Measurements from ENCODE around the gene AKAP6.

DNA sequence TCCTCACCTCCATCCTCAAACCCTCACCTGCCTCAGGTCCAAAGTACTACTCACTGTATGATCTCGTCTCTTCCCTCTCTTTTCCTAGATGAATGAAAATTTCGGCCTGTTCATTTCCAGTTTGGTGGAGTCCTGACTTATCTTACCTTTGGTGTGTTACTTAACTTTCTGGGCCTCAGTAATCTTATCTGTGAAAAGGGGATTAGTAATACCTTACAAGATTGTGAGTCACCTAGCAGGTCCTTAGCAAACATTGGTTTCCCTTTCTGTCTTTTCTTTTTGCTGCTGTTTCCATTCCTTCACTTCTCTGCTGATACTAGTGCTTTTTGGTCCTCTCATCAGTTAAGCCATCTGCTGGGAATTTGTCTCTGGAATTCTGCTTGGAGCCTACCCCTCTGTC lies 52.8 kb downstream of the AKAP6 start:
- TF ChIP-seq CTCF (IDR thresholded peaks at IDR 0.05 in 2 of 3, conservative IDR thresholded peaks at IDR 0.05 in 1 of 3; ENCODE audit: borderline replicate concordance in 1 of 3, insufficient read depth in 1 of 3, low read depth in 2 of 3, low read length in 2 of 3) = no peak
- no peak for TF ChIP-seq RAD21 (IDR thresholded peaks at IDR 0.05; ENCODE audit: low read depth)
- TF ChIP-seq POLR2AphosphoS5 (IDR thresholded peaks at IDR 0.05; ENCODE audit: low read depth, low read length) = no peak
- TF ChIP-seq POLR2A (IDR thresholded peaks at IDR 0.05; ENCODE audit: borderline replicate concordance, extremely low read depth, insufficient read depth, insufficient read length) = no peak
- no peak for TF ChIP-seq SIN3A (IDR thresholded peaks at IDR 0.05; ENCODE audit: low read depth)
- TF ChIP-seq EZH2 (IDR thresholded peaks at IDR 0.05) = no peak
- TF ChIP-seq ZFX (IDR thresholded peaks at IDR 0.05) = no peak
- TF ChIP-seq YY1 (IDR thresholded peaks at IDR 0.05; ENCODE audit: extremely low read depth, insufficient replicate concordance, low read depth, low read length) = no peak
